HK-2 (cell line): ENCODE results near the gene TTC33.
"Not testable (repeated sequence)": the region's sequence is repeated elsewhere in the genome, so short reads cannot be mapped to it uniquely, and the experiment has no call there.

Experiments
- DNase-seq: peaks from one replicate; pipeline ENCODE4 v3.0.0-alpha.2; 2018; ENCODE audit not compliant: unreplicated experiment

Gene TTC33

GRCh38 chr5:40779561-40779960 lies 23.8 kb upstream of the TTC33 start:
- DNase-seq: no peak

GRCh38 chr5:40778133-40778532 lies 22.4 kb upstream of the TTC33 start:
- DNase-seq: no peak

- DNase-seq: no peak
Measured at GRCh38 chr5:40776658-40776977, 20.9 kb upstream of the TTC33 start.

DNA sequence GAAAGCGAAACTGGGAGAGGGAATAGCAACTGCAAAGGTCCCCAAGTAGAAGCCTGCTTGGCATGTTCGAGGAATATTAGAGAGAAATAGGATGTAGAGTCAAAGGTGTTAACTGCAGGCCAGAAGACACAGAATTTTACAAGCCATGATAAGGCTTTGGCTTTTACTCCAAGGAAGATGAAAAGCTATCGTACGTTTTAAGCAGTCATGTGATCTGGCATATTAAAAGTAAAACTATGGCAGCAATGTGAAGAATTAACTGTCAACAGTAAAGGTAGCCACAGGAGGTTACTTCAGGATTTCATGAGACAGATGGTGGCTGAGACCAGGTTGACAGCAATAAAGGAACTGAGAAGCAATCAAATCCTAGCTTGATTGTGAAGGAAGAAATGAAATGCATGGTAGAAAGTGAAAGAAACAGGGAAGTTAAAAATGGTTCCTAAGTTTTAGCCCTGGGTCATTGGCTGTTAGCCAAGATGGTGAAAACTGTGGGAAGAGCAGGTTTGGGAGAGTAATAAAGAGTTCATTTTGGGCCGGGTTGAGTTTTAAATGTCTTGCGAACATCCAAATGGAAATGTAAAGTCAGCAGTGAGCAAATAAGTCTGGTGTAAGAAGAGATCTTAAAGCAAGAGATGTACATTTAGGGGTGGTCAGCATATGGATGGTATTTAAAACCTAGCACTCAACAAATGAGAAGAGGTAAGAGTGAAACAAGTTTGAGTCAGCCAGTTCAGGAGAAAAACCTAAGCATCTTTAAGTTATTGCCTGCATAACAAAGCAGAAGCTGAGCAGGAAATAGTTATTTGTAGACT lies 20.3 kb upstream of the TTC33 start:
- no peak for DNase-seq

GRCh38 chr5:40775085-40775845 lies 19.5 kb upstream of the TTC33 start:
- DNase-seq: no peak

- DNase-seq: no peak
Measured at GRCh38 chr5:40774623-40775022, 18.9 kb upstream of the TTC33 start.

DNA sequence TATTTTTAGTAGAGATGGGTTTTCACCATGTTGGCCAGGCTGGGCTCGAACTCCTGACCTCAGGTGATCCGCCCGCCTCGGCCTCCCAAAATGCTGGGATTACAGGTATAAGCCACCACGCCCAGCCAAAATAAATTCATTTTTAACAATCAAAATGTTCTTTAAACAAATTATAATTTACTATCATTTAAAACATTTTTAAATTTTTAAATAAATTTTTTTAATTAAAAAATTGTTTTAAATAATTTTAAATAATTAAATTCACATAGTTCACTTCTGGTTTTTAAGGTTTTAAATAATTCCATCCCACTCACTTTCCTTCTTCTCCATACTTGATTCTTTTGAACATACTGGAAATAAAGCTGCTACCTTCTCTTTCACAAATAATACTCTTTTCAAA lies 15.0 kb upstream of the TTC33 start:
- no peak for DNase-seq

GRCh38 chr5:40762705-40763104 lies 6.9 kb upstream of the TTC33 start:
- no peak for DNase-seq

DNA sequence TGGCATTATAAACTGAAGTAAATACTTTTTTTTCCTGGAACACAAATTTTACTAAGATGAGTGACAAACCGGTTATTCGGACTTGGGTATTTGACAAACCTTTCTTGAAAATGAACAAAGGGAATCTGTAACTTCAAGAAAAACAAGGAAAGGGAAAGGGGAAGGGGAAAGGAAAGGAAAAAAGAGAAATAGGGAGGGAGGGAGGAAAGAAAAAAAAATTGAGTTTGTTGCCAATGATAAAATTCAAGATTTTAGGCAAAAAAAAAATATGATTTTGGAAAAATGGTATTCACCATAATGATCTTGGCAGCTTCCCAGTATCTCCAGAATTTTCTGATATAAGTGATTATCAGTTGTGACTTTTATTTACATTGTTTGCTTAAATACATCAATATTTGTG lies 1.6 kb upstream of the TTC33 start:
- DNase-seq: no peak

DNA sequence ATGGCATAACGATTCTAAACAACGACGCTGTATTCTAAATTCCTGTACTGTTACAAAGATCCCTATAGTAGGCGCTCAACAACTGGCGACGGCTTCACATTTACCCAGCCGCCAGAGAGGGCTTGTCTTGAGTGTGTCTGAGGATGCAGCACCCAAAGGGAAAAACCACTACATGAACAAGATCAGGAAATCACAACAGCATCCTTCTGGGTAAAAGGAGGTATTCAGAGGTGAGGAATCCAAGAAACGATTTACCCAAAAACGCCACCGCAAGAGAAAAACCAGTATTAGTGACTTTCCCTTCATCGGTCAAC lies 711 bp downstream of the TTC33 start:
- peak; percentile 68 for DNase-seq

DNA sequence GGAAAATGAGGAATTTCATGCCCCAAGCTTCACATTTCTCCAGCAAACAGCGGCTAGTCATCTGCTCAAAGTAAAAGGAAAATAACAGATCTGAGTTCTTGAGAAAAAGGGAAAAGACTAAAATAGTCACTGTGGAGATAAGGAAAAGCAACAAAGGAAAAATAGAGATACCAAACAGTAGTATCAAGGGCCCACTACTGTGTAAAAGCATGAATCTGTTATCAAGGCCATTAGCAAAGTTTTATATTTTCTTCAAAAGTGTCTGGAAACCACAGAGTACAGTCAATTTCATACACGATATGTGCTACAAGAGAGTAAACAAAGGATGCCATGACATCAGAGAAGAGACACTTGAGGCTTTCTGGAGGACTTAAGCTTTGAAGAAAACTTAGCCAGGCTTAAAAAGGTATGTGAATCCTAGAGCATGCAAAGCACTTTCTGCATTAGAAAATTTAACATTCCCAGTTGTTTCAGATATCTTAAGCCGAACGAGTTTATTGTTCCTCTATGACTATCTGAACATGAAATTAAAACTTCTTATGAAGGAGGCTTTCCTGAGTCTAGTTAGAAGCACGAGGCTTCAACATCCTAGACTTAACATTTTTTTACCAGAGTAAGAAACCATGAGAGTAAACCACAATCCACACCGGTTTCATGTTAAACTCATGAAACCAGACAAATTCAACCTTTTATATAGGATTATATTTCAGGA lies 1.2 kb downstream of the TTC33 start:
- DNase-seq: no peak

DNA sequence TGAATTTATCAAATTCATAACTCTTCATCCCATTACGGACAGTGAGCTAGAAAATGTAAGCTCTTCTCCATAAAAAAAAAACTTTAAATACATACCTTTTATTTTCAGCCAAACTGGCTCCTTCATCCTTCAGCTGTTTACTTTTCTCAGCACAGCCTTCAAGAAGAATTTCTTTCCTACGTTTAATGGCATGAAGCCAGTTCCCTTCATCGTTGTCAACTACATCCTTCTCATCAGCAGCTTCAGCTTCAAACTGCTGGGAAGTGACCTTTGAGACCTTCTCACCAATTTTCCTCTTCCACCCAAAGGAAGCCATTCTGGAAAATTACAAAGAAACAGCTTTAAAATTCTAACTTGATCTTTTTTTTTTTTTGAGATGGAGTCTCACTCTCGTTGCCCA lies 9.1 kb downstream of the TTC33 start:
- DNase-seq: no peak

GRCh38 chr5:40743771-40744170 lies 12.0 kb downstream of the TTC33 start:
- no peak for DNase-seq

GRCh38 chr5:40738502-40738901 lies 17.3 kb downstream of the TTC33 start:
- no peak for DNase-seq

DNA sequence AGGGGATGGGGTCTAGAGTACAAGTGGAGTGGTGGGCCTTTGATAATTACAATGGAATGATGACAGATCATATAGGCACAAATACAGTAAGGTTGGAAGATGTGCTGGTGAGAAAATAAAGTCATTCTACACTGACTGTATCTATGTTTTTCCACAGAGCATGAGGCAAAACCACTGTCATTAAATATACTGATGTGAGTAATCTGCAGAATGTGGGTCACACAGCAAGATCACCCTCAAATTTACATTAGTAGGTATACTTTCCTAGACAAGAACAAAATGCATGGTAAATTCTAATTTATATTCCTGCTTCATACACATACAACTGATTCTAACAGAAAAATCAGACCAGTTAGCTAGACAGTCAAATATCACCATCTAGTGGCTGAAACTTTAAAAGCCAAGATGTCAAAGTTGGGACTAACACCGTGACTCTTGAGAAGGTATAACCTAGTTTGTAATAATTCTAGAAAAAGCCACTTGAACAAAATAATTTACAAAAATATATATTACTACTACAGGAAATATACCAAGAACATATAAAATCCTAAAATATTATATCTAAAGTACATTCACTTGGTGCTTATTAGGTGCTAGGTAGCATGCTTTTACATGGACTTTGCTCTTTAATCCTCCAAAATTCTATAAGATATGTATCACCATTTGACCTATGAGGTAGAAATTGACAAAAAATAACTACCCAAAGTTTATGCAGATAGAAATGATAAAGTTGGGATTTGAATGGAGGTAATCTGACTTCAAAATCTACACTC lies 19.5 kb downstream of the TTC33 start:
- DNase-seq: no peak

DNA sequence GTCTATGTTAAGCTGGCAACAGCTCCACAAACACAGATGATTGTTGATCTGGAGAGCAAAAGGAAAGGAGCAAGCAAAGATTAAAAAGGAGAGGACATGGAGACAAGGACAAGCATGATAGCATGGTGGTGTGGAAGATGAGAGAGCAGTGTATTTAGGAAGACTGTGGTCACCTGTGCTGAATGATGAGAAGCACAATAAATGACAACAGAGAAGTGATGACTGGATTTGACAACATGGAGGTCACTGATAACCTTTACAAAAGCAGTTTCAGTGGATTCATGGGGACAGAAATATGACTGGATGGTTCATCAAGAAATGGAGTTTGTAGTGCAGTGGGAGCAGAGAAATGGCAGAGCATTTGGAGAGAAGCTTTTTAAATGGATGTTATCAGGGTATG lies 20.2 kb downstream of the TTC33 start:
- DNase-seq: no peak

DNA sequence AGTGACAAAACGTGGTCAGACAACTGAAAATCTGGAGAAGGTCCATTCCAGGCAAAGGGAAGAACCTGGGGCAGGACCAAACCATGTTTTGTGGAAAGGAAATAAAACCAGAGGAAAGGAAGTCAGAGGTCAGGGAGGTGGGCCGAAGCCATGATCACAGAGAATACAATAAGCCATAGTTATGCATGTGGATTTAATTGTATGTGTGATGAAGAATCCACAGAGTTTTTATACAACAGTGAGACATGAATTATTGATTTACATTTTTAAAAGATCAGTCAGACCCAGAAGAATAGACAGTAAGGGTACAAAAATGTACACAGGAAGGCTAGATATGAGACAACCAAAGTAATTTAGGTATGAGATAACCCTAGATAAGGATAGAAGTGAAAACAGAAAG lies 20.8 kb downstream of the TTC33 start:
- DNase-seq: no peak

DNA sequence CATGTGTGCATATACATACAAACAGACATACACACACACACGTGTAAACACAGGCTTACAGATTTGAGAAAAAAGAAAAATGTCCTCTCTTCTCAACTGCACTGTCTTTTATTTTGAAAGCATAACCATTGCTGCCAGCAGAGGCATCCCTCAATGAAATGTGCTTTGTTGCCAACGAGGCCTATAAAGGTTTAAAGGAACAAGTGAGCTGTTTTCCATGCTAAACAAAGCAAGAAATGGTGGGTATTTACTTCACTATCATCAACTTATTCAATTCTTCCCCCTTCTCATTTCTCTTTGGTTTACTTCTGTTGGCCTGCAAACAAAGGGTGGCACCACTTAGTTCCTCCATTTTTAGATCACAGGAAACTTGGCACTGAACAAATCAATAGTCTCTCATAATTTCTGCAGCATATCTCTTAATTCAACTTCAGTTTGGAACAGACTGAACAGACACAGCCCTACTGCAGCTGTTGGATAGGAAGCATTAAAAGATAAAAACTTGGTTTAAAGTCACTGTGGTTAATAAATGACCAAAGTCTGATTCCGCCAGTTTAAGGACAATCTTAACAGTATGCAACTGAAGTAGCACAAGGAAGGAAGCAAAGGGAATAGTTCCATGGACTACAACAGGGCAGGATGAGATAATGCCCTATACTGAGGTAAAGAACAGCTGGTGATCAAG lies 21.7 kb downstream of the TTC33 start:
- no peak for DNase-seq

- DNase-seq: no peak
Measured at GRCh38 chr5:40733434-40733833, 22.3 kb downstream of the TTC33 start.

DNA sequence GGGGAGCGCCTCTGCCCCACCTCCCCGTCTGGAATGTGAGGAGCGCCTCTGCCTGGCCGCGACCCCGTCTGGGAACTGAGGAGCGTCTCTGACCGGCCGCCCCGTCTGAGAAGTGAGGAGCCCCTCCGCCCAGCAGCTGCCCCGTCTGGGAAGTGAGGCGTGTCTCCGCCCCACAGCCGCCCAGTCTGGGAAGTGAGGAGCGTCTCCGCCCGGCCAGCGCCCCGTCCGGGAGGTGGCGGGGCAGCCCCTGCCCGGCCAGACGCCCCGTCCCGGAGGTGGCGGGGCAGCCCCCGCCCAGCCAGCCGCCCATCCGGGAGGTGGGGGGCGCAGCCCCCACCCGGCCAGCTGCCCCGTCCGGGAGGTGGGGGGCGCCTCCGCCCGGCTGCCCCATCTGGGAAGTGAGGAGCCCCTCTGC lies 33.3 kb downstream of the TTC33 start:
- DNase-seq: not testable (repeated sequence)

GRCh38 chr5:40720069-40720468 lies 35.7 kb downstream of the TTC33 start:
- DNase-seq: no peak

GRCh38 chr5:40717281-40717680 lies 38.5 kb downstream of the TTC33 start:
- DNase-seq: no peak
